GM12874 (cell line): ENCODE measurements around the gene ZNF714.

Experiments
- TF ChIP-seq, protein P1 (sequence below): IDR thresholded peaks from 2 replicates; pipeline ENCODE4 v1.5.1; 2011; ENCODE audit warnings: low read depth, mild to moderate bottlenecking, control low read depth, low read length, moderate library complexity; ENCODE audit not compliant: insufficient read depth

Gene ZNF714

DNA sequence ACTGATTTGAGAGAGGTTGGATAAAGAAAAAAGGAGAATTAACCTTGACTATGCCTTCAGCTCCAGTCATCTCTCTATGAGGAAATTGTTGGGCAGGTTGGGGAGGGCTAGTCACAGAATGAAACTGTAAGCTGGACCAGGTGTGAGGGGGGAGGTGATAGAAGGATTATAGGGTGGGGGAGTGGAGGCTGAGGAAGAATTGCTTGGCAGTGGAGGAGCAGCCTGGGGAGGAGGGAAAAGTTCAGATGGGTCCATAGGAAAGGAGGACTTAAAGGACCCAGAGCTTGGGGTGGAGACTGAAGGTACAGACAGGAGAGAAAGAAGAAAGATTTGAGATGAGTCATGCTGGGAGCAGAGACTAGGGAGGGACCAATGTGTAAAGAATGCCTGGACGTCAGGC is 51.6 kb downstream of the ZNF714 start:
- TF ChIP-seq, protein P1, sequence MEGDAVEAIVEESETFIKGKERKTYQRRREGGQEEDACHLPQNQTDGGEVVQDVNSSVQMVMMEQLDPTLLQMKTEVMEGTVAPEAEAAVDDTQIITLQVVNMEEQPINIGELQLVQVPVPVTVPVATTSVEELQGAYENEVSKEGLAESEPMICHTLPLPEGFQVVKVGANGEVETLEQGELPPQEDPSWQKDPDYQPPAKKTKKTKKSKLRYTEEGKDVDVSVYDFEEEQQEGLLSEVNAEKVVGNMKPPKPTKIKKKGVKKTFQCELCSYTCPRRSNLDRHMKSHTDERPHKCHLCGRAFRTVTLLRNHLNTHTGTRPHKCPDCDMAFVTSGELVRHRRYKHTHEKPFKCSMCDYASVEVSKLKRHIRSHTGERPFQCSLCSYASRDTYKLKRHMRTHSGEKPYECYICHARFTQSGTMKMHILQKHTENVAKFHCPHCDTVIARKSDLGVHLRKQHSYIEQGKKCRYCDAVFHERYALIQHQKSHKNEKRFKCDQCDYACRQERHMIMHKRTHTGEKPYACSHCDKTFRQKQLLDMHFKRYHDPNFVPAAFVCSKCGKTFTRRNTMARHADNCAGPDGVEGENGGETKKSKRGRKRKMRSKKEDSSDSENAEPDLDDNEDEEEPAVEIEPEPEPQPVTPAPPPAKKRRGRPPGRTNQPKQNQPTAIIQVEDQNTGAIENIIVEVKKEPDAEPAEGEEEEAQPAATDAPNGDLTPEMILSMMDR, result no peak

GRCh38 chr19:21134934-21135366 is 52.9 kb downstream of the ZNF714 start:
- TF ChIP-seq, protein P1, result no peak

- TF ChIP-seq, protein P1, result no peak
Measured at GRCh38 chr19:21135433-21135832, 53.4 kb downstream of the ZNF714 start.

DNA sequence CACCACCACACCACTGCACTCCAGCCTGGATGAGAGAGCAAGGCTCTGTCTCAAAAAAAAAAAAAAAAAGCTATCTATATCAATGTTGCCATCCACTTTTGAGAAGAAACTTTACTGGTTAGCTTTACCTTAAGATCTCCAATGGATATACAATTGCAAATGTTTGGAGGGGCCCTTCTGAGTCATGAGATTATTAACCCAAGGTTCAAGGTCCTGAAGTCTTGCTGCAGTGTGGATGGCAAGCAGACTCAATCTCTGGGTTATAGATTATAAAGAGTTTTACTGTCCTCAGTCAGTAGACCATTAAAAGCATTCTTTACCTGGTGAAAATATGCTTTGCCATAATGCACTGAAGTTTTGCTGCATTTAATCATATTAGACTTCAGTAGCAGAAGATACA is 56.1 kb downstream of the ZNF714 start:
- TF ChIP-seq, protein P1, result no peak

DNA sequence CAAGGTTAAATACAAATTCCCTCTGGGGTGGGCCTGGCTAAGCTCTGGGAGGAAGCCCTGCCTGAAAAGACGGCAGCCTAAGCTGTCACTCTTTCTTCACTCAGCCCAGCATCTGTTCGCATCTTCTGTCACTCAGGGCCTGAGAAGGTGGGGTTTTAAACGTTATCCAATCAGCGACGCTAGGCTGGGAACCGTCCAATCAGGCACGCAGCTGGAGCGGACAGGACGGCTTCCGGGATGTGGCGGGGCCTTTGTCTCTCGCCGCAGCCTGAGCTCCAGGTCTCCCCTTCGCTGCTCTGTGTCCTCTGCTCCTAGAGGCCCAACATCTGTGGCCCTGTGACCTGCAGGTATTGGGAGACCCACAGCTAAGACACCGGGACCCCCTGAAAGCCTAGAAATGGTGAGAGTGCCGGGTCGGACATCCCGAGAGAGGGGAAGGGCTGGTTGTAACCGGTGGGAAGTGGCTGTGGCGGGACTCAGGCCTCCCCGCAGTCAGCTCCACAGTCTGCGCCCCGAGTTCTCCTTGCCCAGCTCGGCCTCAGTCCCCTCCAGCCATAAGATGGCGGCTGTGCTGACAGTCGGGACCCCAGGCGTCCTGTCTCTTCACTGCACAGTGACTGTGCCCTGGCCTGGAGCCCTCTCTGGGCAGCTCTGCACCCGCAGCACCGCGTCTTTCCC is 59.9 kb downstream of the ZNF714 start, which contains the start of gene ZNF431:
Gene ZNF431, plus strand, starts transcription at position 254 of the 678 bp plus-strand sequence. Its CDS starts 144 bp downstream, at position 398.
- TF ChIP-seq, protein P1, result no peak

- TF ChIP-seq, protein P1, result no peak
Measured at GRCh38 chr19:21143428-21143827, 61.4 kb downstream of the ZNF714 start.

- TF ChIP-seq, protein P1, result no peak
Measured at GRCh38 chr19:21143854-21144253, 61.9 kb downstream of the ZNF714 start.
